HG03095 (cell line): ENCODE data around the gene STMP1.
A peak's percentile ranks its signal among the peaks of the same experiment; 100 is the strongest.
"Not testable (repeated sequence)": the region's sequence is repeated elsewhere in the genome, so short reads cannot be mapped to it uniquely, and the experiment has no call there.

ENCODE experiments used
- ATAC-seq: cut with Tn5 transposase; IDR thresholded peaks from one replicate; pipeline ENCODE4 v1.9.1; 2021; ENCODE audit warnings: moderate library complexity; ENCODE audit not compliant: unreplicated experiment

The STMP1 gene

DNA sequence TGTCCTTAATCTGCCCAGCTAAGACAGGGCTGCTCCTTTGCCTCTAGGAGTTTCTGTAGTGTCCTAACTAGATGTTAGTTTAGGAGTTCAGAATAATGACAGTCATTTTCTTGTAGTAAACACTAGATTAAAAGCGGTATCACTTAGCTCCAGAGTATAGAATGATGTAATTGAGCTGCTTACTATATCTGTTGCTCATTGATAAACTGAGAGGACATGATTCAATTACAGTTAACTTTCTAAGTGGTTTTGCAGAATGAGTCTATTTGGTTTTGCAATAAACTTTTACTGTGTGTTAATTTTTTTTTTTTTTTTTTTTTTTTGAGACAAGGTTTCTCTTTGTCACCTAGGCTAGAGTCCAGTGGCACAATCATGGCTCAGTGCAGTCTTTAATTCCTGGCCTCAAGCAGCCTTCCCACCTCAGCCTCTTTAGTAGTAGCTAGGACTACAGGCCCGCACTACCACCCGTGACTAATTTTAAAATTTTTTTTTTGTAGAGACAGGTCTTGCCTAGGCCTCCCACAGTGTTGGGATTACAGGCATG, 1.8 kb downstream of the STMP1 start:
- no peak for ATAC-seq

DNA sequence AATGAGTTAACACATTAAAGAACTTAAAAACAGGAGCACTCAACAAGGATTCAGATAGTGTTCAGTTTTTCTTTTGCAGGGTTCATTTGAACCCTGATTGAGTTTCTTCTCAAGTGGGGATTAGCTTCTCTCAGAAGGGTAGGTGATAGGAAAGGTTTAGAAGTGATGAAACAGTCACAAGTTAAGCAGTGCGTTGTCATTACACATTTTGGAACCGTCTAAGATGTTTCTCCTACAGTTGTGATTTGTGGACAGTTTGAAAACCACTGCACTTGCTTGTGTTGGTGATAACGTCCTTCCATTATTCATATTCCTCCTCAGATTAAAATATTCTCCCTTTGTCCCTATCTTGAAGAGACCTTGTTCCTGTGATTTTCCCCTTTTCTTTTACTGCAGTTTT, 2.7 kb downstream of the STMP1 start:
- no peak for ATAC-seq

DNA sequence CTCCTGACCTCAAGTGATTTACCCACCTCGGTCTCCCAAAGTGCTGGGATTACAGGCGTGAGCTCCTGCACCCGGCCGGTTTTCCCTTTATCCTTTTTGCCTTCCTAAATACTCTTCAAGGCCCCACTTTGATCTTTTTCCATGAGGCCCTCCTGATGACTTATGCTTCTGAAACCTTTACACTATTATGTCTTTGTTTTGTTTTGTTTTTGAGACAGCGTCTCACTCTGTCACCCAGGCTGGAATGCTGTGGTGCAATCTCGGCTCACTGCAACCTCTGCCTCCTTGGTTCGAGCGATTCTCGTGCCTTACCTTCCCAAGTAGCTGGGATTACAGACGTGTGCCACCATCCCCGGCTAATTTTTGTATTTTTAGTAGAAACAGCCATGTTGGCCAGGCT, 3.8 kb downstream of the STMP1 start:
- no peak for ATAC-seq

DNA sequence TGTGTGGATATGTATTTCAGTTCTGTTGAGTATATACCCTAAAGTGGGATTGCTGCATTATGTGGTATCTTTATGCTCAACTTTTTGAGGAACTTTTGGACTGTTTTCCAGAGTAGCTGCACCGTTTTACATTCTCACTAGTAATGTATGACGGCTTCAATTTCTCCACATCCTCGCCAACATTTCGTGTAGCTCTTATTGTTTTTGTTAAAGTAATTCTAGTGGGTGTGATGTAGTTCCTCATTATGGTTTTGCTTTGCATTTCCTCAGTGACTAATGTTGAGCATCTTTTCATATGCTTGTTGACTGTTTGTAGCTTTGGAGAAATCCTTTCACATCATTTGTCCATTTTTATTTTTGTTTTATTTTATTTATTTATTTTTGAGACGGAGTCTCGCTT, 4.5 kb downstream of the STMP1 start:
- ATAC-seq, result no peak

DNA sequence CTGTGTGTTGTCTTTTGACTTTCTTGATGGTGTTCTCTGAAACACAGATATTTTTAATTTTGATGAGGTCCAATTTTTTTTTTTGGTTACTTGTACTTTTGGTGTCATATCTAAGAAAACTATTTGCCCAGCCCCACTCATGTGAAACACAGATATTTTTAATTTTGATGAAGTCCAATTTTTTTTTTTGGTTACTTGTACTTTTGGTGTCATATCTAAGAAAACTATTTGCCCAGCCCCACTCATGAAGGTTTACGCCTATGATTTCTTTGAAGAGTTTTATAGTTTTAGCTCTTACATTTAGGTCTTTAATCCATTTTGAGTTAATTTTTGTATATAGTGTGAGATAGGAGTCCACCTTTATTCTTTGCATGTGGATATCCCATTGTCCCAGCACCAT, 5.3 kb downstream of the STMP1 start:
- not testable (repeated sequence) for ATAC-seq

DNA sequence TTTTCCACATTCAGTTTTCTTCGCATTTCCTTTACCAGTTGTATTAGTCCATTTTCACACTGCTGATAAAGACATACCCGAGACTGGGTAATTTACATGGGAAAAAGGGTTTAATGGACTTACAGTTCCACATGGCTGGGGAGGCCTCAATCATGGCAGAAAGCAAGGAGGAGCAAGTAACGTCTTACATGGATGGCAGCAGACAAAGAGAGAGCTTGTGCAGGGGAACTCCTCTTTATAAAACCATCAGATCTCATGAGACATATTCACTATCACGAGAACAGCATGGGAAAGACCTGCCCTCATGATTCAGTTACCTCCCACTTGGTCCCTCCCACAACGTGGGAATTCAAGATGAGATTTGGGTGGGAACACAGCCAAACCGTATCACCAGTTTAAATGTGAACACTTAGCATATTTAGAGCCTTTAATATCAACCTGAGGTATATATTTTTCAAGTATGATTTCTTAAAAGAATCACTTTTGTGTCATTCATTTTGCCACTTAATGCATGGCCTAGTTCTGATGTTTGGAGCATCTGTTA, 6.6 kb downstream of the STMP1 start:
- not testable (repeated sequence) for ATAC-seq

DNA sequence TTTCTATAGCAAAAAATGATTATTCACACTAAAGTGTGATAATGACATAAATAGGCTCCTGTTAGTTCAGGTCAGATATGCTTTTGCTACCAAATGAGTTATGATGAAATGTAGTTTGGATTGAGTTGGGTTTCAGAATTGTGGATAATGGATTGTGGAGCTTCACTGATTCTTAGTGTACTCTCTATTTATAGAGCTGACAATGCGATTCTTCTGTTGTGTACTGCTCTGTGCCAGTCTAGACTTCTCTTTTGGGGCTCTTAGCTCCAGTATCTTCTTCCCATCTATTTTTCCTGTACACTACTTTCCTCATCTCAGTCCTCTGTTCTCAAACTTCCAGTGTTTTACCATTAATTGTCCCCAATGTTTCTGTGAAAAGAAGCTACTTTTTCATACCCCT, 7.5 kb downstream of the STMP1 start:
- no peak for ATAC-seq

DNA sequence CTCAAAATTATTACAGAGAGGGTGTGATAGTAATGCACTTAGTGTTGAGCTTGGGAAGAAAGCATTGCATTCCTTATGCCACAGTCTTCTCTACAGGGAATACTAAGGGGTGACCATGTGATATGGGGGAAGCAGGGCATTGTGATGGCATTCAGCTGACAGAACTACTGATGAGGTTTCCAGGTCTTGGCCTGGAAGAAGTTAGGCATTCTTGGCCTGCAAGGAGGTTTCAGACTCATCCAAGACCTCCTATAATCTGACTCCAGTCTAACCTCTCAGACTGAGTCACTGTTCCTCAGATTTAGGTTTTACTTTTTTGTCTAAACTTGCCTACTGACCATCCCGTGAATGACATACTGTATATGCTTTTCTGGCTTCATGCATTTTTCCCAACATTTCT, 7.9 kb downstream of the STMP1 start:
- no peak for ATAC-seq

DNA sequence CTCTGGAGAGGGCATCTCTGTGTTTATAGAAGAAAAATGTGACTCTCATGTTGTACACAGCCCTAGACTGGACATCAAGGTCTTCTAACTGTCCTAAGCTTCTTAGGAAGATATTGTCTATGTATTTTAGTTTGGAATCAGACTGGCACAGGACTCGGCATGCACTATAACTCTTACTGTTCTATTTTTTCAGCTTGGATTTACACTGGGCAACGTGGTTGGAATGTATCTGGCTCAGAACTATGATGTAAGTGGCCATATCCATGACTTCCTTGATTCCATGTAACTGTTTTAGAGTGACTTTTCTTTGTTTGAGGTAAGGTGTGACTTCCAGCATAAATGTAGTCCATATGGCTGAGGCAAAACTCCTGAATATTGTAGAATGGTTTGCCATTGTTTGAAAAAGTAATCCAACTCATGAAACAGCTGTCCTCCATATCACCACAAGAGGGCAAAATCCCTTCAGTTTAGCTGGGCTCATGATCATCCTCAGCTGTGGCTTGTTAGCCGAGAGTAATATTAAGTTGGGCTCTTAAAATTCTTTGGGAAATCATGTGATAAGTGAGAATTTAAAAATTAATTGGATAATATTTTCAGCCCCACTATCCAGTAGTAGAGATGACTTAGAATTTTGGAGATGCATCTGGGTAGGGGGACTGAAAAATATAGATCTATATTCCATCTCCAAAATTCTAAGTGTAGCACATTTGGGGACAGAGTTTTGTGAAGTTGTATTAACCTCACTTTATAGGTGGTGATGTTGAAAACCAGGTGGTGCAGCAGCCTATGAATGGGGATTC, 10.4 kb downstream of the STMP1 start:
- peak; percentile 67 for ATAC-seq

DNA sequence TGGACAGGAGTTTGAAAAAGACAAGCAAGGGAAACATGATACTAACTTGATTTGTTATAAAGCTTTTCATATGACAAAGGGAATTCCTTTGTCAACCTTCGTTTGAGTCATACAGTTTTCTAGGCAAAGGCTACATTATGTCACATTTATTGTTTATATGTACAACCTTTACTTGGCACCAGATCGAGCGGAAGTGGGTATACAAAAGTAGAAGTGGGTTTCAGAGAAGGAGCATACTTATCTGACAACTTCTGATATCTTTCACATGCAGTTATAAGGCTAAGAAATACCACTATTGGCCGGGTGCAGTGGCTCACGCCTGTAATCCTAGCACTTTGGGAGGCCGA, 11.0 kb downstream of the STMP1 start:
- ATAC-seq, result no peak

DNA sequence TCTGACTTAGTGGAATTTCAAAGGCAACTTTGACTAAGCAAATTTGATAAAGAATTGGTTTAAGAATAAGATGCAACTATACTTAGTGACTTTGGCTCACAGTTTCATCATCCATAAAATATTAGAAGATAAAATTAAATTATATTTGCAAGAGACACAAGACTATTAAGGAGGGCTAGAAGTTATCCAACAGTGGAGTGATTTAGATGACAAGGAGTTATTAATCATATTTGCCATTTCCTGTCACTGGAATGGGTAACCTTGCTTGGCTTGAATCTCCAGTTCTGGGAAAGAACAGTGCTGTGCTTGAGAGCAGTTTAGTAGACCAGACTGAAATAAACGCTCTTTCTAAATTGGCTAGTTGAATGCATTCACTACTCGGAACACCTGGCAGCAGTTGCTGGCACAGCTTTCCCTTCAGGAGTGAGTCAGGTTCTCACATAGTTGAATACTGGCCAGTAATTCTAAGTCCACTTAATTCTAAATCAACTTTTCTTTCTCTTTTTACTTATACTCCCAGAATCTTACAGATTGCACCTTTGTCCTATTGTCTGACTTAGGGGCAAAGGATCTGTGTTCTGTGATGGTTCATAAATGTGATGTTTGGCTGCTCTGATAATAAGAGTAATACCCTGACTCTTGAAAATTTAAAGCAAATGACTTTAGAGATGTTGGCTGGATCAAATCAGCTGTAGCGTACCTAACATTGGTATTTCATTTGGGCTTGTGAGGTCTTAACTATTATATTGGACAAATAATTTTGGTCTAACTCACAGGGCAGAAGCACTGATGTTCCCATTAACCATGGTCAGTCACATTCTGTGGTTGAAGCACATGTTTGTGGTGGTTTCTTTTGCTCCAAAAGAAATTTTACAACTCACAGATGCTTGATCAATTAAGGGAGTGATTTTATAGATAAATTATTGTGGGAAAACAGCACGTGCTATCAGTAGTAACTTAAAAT, 16.6 kb downstream of the STMP1 start:
- ATAC-seq, result no peak

DNA sequence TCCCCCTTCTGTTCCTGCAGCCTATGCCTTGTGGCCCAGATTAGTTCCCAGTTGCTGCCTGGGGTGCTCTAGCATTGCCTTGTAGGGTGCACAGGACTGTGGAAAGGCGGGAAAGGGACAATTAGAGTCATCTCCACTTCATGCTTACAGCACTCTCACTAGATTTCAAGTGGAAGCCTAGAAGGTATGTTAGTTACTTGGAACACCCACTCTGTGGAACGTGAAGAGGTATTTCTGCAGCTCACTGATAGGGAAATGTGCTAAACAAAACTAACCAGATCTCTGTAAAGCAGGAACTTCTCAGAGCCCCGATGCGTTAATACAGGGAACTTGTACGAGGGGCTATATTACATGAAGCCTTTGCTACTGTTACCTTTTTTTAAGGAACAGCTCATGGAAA, 19.4 kb downstream of the STMP1 start:
- ATAC-seq, result no peak

DNA sequence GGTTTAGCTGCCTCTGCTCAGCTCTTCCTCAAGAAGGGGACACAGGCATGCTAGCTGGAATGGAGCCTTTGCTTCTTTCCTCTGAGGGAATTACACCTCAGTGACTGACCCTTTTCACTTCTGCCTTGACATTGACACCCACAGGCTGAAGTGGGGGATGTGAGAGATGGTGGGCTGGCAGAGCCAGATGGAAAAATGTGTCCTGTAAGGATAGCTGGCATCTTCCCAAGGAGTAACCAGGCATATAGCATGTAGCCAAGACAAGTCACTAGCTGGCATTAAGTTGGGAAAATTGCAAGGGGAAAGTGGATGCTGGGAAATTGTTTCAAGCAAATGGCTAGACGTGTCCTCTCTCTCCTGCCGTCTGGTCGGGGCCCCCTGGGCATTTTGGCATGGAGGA, 19.9 kb downstream of the STMP1 start:
- ATAC-seq, result no peak

DNA sequence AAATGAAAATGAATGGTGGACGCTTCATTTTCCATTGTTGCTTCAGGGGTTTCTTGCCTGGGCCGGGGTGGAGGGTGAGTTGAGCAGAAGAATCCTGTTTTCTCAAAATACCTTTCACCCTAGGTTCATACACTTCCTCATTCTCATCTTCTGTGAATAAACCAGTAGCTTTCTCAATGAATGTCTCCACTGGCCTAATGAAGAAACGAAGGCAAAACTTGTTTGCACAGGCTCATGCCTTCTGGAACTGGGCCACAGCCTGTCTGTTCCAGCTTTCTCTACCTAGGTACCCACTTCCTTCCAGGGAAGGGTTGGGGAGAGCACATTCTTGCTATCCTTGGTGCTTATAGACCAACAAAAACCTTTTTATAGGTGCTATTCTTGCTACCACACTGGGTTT, 21.3 kb downstream of the STMP1 start:
- no peak for ATAC-seq

DNA sequence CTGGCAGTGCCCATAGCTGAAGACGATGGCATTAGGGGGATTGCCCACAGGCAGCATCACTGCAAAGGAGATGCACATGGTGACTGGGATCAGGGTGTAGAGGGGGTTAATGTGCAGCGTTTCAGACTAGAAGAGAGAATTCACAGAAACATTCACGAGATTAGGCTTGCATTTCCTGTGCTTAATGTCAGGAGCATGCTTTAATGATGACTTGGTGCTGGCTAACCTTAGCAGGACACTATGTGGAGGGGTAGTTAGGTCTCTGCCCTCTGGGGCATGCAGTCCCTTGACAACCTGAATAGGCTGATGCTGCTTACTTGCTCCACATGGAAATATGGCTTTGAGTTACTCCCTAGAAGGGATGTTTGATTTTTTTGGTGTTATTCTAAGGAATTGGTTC, 21.8 kb downstream of the STMP1 start:
- no peak for ATAC-seq

DNA sequence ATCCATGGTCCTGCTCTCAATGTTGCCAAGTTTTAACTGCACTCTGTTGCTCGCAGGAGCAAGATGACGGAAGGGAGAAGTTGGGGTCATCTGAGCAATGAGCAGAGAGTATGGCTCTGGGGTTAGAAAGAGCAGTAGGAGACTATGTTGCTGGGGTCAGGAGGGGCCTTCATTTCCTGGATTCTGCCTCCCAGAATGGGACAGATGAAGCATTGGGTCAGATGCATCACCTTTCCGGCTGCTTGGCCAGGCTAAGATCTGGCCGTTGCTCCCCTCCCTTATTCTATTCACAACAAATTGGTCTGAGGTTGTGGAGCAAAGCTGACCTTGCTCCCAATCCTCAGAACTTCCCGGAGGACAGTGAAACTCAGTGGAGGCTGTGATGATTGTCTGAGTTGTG, 22.4 kb downstream of the STMP1 start:
- no peak for ATAC-seq

DNA sequence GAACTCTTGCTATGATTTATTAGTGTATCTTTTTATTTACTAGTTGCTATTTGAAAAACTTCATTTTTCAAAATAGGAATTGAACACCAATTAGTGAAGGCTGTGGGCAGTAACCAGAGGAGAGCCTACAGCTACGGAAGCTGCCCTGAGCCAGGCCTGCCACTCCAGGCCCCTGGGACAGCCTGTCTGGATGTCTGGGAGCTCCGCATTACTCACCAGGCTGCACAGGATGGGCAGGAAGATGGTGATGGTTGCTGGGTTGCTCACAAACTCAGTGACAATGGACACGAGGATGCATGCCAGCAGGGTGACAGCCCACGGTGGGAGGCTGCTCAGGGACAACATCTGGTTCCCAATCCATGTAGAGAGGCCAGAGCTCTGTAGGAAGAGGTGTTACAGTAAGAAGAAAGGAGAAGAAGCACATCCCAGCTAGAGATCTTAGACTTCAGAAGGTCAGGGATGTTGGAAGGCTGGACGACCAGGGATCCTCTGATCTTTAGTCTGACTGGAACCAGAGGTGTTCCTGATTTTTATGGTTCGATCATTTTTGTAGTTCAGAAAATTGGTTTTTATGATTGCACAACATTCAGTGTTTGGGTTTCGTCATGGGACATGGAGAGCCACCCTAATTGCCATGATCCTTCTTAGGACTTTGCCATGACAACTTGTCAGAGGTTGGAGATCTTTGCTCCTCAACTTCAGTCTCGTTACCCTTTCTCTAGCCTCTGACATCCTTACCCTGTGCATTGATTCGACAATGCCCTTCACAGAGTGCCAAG, 23.2 kb downstream of the STMP1 start:
- ATAC-seq, result no peak

DNA sequence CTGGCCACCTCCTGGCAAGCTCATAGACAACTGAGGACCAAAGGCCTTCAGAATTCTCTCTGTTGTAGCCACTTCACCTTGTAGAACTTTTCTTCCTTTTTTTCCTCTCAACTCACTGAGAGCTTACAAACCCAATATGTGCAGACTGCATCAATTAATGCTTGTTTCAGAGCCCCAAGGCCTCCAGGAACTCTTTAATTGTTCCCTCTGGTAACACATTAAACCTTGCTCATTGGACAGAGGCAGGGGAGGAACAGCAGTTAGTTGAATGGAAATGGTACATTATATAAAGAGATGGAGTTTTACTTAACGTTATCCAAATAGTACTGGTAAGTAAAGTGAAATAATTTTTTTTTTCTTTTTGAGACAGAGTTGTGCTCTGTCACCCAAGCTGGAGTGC, 25.2 kb downstream of the STMP1 start:
- no peak for ATAC-seq

DNA sequence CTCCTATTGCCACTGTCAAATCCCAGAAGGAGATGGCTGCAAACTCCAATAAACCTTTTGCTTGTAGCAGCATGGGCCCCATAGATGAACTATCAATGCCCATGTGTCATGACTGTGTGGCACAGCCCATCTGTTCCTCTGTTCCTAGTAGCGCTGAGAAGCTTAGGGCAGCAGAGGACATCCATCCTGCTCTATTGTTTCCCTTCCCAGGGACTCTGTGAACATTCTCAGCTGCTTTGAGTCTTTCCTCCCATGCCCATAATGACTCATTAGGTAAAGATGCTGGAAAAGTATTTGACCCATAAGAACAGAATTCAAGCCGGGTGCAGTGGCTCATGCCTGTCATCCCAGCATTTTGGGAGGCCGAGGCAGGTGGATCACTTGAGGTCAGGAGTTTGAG, 28.3 kb downstream of the STMP1 start:
- no peak for ATAC-seq

DNA sequence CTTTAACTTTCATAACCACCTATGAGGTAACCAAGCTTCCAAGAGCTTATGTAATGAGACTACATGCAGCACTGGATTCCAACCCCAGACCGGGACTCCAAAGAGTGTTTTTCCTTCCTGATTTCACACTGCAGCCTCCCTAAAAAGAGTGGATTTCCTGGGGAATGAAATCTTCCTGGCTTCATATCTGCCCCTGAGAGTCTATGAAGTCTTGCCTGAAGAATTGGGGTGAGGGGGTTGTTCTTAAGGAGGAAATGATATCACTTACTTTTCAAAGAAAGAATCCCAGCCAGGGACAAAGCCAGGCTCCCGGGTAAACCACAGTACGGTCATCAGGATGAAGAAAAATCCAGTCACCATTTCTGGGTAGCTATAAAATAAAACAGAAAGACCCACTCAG, 29.7 kb downstream of the STMP1 start:
- no peak for ATAC-seq

DNA sequence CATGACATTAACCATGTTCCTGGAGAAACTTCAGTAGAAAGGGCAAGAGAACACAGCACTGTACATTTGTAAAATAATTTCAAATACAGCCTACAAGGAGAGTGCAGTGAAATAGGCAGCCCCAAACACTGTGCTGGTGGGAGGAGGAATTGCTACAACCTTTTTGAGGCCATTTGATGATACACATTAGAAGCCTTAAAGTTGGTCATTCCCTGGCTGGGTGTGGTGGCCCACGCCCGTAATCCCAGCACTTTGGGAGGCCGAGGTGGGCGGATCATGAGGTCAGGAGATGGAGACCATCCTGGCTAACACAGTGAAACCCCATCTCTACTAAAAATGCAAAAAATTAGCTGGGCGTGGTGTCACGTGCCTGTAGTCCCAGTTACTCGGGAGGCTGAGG, 30.3 kb downstream of the STMP1 start:
- ATAC-seq, result not testable (repeated sequence)
